Measurements from ENCODE around the gene ATP6V1A. TPM values are rescaled to one million over a fixed set of nuclear protein-coding genes. Genes with fewer than 3 reads are reported as not detected.

ATP6V1A gene
- total RNA-seq, 1 donor from 2014 or later: 70.1 TPM

DNA sequence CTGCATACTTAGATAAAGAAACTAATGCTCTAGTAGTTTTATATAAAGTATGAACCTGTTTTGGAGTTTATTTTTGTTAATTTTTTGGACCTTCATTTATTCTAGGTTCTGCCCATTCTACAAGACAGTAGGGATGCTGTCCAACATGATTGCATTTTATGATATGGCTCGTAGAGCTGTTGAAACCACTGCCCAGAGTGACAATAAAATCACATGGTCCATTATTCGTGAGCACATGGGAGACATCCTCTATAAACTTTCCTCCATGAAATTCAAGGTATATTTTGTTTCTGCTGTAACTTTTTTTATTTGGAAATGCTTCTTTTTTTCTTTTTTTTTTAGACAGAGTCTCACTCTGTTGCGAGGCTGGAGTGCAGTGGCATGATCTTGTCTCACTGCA lies 58.4 kb downstream of the ATP6V1A start:
- peaks cover 23% of the 10 kb centered on the region for H3K36me3 Mint-ChIP-seq (ENCODE audit: insufficient read depth)
- H3K4me3 Mint-ChIP-seq (ENCODE audit: low read depth): no peak overlapping the region
- no peak overlapping the region for H3K27ac Mint-ChIP-seq
- peaks cover 6% of the 10 kb centered on the region for H3K4me1 Mint-ChIP-seq (ENCODE audit: low read depth)
- no peaks in the 10 kb centered on the region for H3K27me3 Mint-ChIP-seq
- H3K9me3 Mint-ChIP-seq (ENCODE audit: low read depth): no peaks in the 10 kb centered on the region
- no peak for DNase-seq (ENCODE audit: low spot score, unreplicated experiment)
- TF ChIP-seq, protein P1, sequence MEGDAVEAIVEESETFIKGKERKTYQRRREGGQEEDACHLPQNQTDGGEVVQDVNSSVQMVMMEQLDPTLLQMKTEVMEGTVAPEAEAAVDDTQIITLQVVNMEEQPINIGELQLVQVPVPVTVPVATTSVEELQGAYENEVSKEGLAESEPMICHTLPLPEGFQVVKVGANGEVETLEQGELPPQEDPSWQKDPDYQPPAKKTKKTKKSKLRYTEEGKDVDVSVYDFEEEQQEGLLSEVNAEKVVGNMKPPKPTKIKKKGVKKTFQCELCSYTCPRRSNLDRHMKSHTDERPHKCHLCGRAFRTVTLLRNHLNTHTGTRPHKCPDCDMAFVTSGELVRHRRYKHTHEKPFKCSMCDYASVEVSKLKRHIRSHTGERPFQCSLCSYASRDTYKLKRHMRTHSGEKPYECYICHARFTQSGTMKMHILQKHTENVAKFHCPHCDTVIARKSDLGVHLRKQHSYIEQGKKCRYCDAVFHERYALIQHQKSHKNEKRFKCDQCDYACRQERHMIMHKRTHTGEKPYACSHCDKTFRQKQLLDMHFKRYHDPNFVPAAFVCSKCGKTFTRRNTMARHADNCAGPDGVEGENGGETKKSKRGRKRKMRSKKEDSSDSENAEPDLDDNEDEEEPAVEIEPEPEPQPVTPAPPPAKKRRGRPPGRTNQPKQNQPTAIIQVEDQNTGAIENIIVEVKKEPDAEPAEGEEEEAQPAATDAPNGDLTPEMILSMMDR (IDR thresholded peaks at IDR 0.05; ENCODE audit: unreplicated experiment): no peak

DNA sequence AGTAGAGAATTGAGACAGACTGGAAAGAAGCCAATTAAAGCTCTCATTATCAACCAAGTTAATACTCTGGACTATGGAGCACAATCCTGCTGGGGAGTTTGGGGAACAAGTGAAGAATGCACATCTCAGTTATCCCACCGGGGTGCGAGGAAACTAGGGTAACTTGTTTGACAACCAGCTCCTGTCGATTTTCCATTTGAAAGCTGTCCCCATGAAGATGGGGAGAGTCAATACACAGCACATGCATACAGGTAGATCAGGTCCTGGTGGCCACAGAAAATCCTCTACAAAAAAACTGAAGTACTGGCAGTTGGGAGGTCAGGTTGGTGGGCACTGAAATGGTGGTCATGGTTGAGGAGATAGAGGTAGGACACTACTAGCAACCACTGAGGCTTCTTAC lies 66.0 kb downstream of the ATP6V1A start:
- Mint-ChIP-seq H3K9me3 (ENCODE audit: low read depth) (no peaks in the 10 kb centered on the region), H3K27me3 (no peaks in the 10 kb centered on the region), H3K4me3 (ENCODE audit: low read depth) (no peak overlapping the region), H3K36me3 (ENCODE audit: insufficient read depth) (peaks cover 8% of the 10 kb centered on the region), H3K27ac (no peak overlapping the region), H3K4me1 (ENCODE audit: low read depth) (no peaks in the 10 kb centered on the region)
- no peak for DNase-seq (ENCODE audit: low spot score, unreplicated experiment)
- TF ChIP-seq, protein P1 (IDR thresholded peaks at IDR 0.05; ENCODE audit: unreplicated experiment): no peak

DNA sequence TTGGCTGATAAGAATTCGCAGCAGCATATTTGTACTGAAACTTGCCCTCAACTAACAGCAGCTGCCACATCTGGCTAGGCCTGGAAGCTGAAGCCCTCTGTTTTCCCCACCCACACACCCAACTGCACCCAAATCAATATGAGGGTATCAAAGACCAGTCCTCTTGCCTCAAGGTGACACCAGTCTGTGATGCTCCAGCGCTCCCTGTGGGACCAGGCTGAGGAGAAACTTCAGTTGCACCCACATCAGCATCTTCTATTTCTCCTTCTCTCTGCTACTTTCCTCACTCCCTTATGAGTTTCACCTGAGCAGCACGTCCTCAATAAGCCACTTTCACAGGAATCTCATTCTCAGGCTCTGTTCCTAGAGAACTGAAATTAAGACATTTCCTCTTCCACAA lies 73.0 kb downstream of the ATP6V1A start:
- TF ChIP-seq, protein P1 (IDR thresholded peaks at IDR 0.05; ENCODE audit: unreplicated experiment): no peak
- Mint-ChIP-seq H3K4me3 (ENCODE audit: low read depth) (no peak overlapping the region), H3K27ac (no peak overlapping the region), H3K36me3 (ENCODE audit: insufficient read depth) (no peaks in the 10 kb centered on the region), H3K27me3 (no peaks in the 10 kb centered on the region), H3K9me3 (ENCODE audit: low read depth) (no peaks in the 10 kb centered on the region), H3K4me1 (ENCODE audit: low read depth) (no peaks in the 10 kb centered on the region)
- DNase-seq (ENCODE audit: low spot score, unreplicated experiment): no peak

DNA sequence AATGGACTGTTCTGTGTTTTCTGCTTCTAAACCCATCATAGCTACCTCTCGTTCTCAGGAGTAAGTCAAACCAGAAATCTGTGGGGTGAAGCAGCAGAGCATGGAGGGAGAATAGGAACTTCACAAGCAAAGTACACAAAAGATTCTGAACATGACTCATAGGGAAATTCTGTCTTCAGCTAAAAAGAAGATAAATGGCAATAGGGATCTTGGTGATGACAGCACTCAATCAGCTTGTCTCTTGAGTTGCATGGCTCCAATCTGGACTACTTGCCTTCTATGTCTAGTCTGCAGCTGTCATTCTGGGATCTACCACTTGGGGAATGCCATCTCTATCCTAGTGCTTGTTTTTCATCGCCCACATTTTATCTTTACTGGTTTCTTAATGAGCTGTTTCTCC lies 78.3 kb downstream of the ATP6V1A start:
- Mint-ChIP-seq H3K27me3 (no peaks in the 10 kb centered on the region), H3K4me1 (ENCODE audit: low read depth) (no peaks in the 10 kb centered on the region), H3K36me3 (ENCODE audit: insufficient read depth) (no peaks in the 10 kb centered on the region), H3K4me3 (ENCODE audit: low read depth) (no peak overlapping the region), H3K9me3 (ENCODE audit: low read depth) (no peaks in the 10 kb centered on the region), H3K27ac (no peak overlapping the region)
- no peak for DNase-seq (ENCODE audit: low spot score, unreplicated experiment)
- TF ChIP-seq, protein P1 (IDR thresholded peaks at IDR 0.05; ENCODE audit: unreplicated experiment): peak; percentile 19

DNA sequence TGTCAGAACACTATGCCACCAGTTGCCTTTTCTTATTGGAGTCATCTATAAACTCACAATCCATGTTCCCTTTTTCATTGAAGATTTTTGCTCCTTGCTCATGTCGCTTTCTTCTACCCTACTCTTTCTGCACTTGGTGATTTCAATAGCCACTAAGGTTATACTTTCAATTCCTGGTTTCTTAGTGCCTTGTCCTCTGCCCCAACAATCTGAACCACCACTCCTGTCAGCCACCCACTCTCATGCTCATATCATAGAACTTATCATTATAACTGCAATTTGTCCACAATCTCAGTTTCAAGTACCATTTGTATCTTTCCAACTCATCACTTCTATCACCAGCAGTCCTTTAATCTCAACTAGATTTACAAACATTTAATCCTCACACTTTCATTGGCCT lies 81.8 kb downstream of the ATP6V1A start:
- Mint-ChIP-seq H3K9me3 (ENCODE audit: low read depth) (no peaks in the 10 kb centered on the region), H3K4me3 (ENCODE audit: low read depth) (no peak overlapping the region), H3K27me3 (no peaks in the 10 kb centered on the region), H3K4me1 (ENCODE audit: low read depth) (peaks cover under 1% of the 10 kb centered on the region), H3K36me3 (ENCODE audit: insufficient read depth) (no peaks in the 10 kb centered on the region), H3K27ac (peak overlapping the region; percentile 9)
- TF ChIP-seq, protein P1 (IDR thresholded peaks at IDR 0.05; ENCODE audit: unreplicated experiment): no peak
- no peak for DNase-seq (ENCODE audit: low spot score, unreplicated experiment)

All from progenitor cell of endocrine pancreas (in vitro differentiated cells).